GM18867 (cell line): Measurements from ENCODE around the gene NCOA1.

Source experiments
- ATAC-seq: cut with Tn5 transposase; IDR thresholded peaks from one replicate; pipeline ENCODE4 v1.9.1; 2021; ENCODE audit warnings: mild to moderate bottlenecking, moderate library complexity; ENCODE audit not compliant: unreplicated experiment

NCOA1 gene

DNA sequence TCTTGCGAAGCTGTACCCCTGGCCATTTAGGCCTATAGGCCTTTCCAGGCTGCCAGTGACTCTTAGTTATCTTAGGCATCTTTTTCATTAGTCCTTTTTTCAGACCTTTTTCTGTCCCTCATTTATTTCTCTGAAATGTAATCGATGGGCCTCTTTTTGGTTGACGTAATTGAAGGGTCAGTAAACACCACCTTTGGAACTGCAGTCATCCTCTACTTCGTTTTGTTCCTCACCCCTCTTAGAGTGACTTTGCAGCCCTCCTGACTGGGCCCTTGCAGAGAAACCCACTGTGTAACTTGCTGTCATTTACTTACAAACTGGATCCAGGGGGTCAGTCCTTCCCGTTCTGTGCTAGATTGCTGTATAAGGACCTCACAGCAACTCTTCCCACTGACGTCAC is 325.4 kb downstream of the NCOA1 start:
- ATAC-seq, result no peak

DNA sequence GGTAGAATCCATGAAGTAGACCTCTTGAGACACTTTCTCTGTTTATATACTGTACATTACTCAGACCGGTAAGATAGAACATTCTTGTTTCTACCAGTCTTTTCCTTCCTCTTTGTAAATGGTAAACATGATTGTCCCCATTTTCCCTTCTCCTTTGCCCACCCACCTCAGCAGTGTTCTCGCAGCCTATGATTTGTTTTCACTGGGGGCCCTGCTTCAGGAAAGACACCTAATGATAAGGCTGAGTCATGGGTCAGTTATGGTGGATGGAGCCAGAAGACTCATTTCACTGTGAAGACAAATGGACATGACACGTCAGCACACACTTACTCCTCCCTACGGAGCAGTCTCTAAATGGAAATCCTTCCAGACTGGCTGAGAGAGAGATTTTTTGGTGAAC is 325.8 kb downstream of the NCOA1 start:
- ATAC-seq, result no peak

GRCh38 chr2:24818721-24819167 is 327.7 kb downstream of the NCOA1 start:
- no peak for ATAC-seq

DNA sequence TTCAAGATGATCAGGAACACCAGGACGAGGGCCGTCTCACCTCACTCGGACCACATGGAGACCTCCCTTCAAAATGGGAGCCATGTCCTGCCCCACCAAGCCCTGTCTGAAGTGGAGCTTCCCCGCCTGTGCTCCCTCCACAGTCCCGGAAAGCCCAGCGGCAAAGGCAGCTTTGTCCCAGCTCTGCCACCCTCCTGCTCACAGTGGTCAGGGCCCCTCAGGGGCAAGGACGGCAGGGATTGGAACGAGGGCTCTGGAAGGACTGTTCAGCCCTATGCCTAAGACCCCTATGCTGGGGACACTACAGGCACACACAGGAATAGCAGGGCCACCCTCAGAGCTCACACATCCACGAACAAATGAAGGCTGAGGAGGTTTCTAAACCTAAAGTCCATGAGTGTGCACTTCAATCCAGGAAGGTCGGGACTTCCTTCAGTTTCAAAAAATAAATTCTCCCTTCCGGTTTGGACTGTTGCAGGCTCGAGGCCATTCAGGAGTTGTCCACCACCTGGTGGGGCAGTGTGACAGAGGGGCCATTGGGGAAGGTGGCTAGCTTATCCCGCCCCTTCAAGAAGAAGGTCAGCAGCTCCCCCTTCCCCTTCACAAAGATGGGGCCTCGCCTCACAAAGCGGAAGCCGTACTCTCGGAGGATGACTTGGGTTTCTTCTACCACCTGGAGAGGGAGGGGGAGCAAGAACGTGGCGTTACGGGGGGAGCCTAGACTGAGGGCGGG is 328.6 kb downstream of the NCOA1 start:
- no peak for ATAC-seq

DNA sequence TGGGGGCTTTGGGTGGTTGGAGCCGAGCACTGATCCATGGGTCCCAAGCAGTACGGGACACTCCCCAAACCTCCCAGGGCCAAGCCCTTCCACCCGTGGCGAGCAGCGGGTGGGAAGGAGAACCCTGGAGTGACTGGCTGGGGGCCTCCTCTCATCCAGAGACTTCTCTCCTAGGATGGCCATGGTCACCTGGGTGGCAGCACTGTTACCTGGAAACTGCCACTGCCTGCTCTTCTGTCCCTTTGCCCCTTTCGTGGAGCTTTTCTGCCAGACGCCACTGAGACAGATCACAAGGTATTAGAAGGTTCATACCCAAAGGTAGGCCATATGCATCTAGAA is 329.1 kb downstream of the NCOA1 start:
- no peak for ATAC-seq
